ENCODE measurements around the gene CTNND2. TPM values are rescaled to one million over a fixed set of nuclear protein-coding genes. Genes with fewer than 3 reads are reported as not detected.

Gene CTNND2
- total RNA-seq, 1 experiment from 2014 or later, result not detected

- peak; percentile 58 for DNase-seq (ENCODE audit: unreplicated experiment)
- peaks cover 37% of the 10 kb centered on the region for H3K27me3 Mint-ChIP-seq (ENCODE audit: insufficient read depth, unreplicated experiment)
- H3K36me3 Mint-ChIP-seq (ENCODE audit: insufficient read depth, unreplicated experiment), result no peaks in the 10 kb centered on the region
- CTCF ChIA-PET, result interaction anchor here (0.6 kb wide), 3 partner anchors 117 to 474 kb away, joined by 3 to 5 read pairs (median 3); no protein-coding TSS in a partner anchor
- POLR2A ChIA-PET, result interaction anchor here (1.0 kb wide), 1 partner anchor 60 kb away, joined by 3 read pairs; no protein-coding TSS in a partner anchor
- BruUV-seq (replicated peaks), result no TSS peak
- TF ChIP-seq CTCF (IDR thresholded peaks at IDR 0.05; ENCODE audit: unreplicated experiment), result no peak
- intact Hi-C loops (cut with micrococcal nuclease), result no loop called here
- no peaks in the 10 kb centered on the region for H3K4me1 Mint-ChIP-seq (ENCODE audit: insufficient read depth, unreplicated experiment)
- H3K27ac Mint-ChIP-seq (ENCODE audit: low read depth, unreplicated experiment), result no peak overlapping the region
- H3K9me3 Mint-ChIP-seq (ENCODE audit: unreplicated experiment), result no peaks in the 10 kb centered on the region
- H3K4me3 Mint-ChIP-seq (ENCODE audit: unreplicated experiment), result no peak overlapping the region
Observed at GRCh38 chr5:11504886-11505193, 399.4 kb downstream of the CTNND2 start.

- no peaks in the 10 kb centered on the region for H3K4me1 Mint-ChIP-seq (ENCODE audit: insufficient read depth, unreplicated experiment)
- no peak overlapping the region for H3K4me3 Mint-ChIP-seq (ENCODE audit: unreplicated experiment)
- H3K36me3 Mint-ChIP-seq (ENCODE audit: insufficient read depth, unreplicated experiment), result no peaks in the 10 kb centered on the region
- no peak overlapping the region for H3K27ac Mint-ChIP-seq (ENCODE audit: low read depth, unreplicated experiment)
- CTCF ChIA-PET, result interaction anchor here (0.6 kb wide), 1 partner anchor 201 kb away, joined by 5 read pairs; no protein-coding TSS in a partner anchor
- POLR2A ChIA-PET, result interaction anchor here (1.0 kb wide), 1 partner anchor 60 kb away, joined by 3 read pairs; no protein-coding TSS in a partner anchor
- no peaks in the 10 kb centered on the region for H3K9me3 Mint-ChIP-seq (ENCODE audit: unreplicated experiment)
- H3K27me3 Mint-ChIP-seq (ENCODE audit: insufficient read depth, unreplicated experiment), result peaks cover 37% of the 10 kb centered on the region
- intact Hi-C loops (cut with micrococcal nuclease), result no loop called here
- TF ChIP-seq CTCF (IDR thresholded peaks at IDR 0.05; ENCODE audit: unreplicated experiment), result no peak
- DNase-seq (ENCODE audit: unreplicated experiment), result peak; percentile 38
- no TSS peak for BruUV-seq (replicated peaks)
Observed at GRCh38 chr5:11504065-11504885, 400.0 kb downstream of the CTNND2 start.

- POLR2A ChIA-PET, result interaction anchor here (0.6 kb wide), 1 partner anchor 660 kb away, joined by 3 read pairs; no protein-coding TSS in a partner anchor
- Mint-ChIP-seq H3K9me3 (ENCODE audit: unreplicated experiment) (no peaks in the 10 kb centered on the region), H3K4me1 (ENCODE audit: insufficient read depth, unreplicated experiment) (no peaks in the 10 kb centered on the region), H3K36me3 (ENCODE audit: insufficient read depth, unreplicated experiment) (no peaks in the 10 kb centered on the region), H3K27ac (ENCODE audit: low read depth, unreplicated experiment) (no peak overlapping the region), H3K27me3 (ENCODE audit: insufficient read depth, unreplicated experiment) (peaks cover 25% of the 10 kb centered on the region), H3K4me3 (ENCODE audit: unreplicated experiment) (no peak overlapping the region)
- intact Hi-C loops (cut with micrococcal nuclease), result no loop called here
- DNase-seq (ENCODE audit: unreplicated experiment), result no peak
- CTCF ChIA-PET, result interaction anchor here (1.2 kb wide), 1 partner anchor 18 kb away, joined by 3 read pairs; no protein-coding TSS in a partner anchor
- no peak for TF ChIP-seq CTCF (IDR thresholded peaks at IDR 0.05; ENCODE audit: unreplicated experiment)
- no TSS peak for BruUV-seq (replicated peaks)
Observed at GRCh38 chr5:11502783-11503182, 401.5 kb downstream of the CTNND2 start.

- Mint-ChIP-seq H3K27ac (ENCODE audit: low read depth, unreplicated experiment) (no peak overlapping the region), H3K9me3 (ENCODE audit: unreplicated experiment) (no peaks in the 10 kb centered on the region), H3K4me1 (ENCODE audit: insufficient read depth, unreplicated experiment) (no peaks in the 10 kb centered on the region), H3K4me3 (ENCODE audit: unreplicated experiment) (no peak overlapping the region), H3K36me3 (ENCODE audit: insufficient read depth, unreplicated experiment) (no peaks in the 10 kb centered on the region), H3K27me3 (ENCODE audit: insufficient read depth, unreplicated experiment) (peaks cover 20% of the 10 kb centered on the region)
- ChIA-PET POLR2A (no interaction called here), CTCF (interaction anchor here (1.8 kb wide), 1 partner anchor 368 kb away, joined by 3 read pairs; no protein-coding TSS in a partner anchor)
- BruUV-seq (replicated peaks), result no TSS peak
- DNase-seq (ENCODE audit: unreplicated experiment), result no peak
- intact Hi-C loops (cut with micrococcal nuclease), result loop anchor here (10.0 kb wide), 1 partner anchor 633 kb away; no protein-coding TSS in a partner anchor
- TF ChIP-seq CTCF (IDR thresholded peaks at IDR 0.05; ENCODE audit: unreplicated experiment), result no peak
Observed at GRCh38 chr5:11497651-11498050, 406.6 kb downstream of the CTNND2 start.

Data from MCF 10A (cell line).